ENCODE results near the gene OSBP2.

Gene OSBP2

GRCh38 chr22:30943368-30943767 is 248.7 kb downstream of the OSBP2 start:
- DNase-seq (ENCODE audit: low read depth) = no peak

GRCh38 chr22:30944986-30945385 is 250.3 kb downstream of the OSBP2 start:
- no peak for DNase-seq (ENCODE audit: low read depth)

GRCh38 chr22:30945653-30946052 is 251.0 kb downstream of the OSBP2 start:
- no peak for DNase-seq (ENCODE audit: low read depth)

GRCh38 chr22:30946354-30946753 is 251.7 kb downstream of the OSBP2 start:
- DNase-seq (ENCODE audit: low read depth) = no peak

GRCh38 chr22:30947173-30947815 is 252.6 kb downstream of the OSBP2 start:
- no peak for DNase-seq (ENCODE audit: low read depth)

GRCh38 chr22:30947816-30948454 is 253.3 kb downstream of the OSBP2 start:
- peak; percentile 37 for DNase-seq (ENCODE audit: low read depth)

GRCh38 chr22:30948930-30949342 is 254.3 kb downstream of the OSBP2 start:
- DNase-seq (ENCODE audit: low read depth) = peak; percentile 20

GRCh38 chr22:30949934-30950660 is 255.4 kb downstream of the OSBP2 start:
- DNase-seq (ENCODE audit: low read depth) = no peak

GRCh38 chr22:30953206-30953605 is 258.5 kb downstream of the OSBP2 start:
- no peak for DNase-seq (ENCODE audit: low read depth)

GRCh38 chr22:30955153-30955552 is 260.5 kb downstream of the OSBP2 start:
- no peak for DNase-seq (ENCODE audit: low read depth)

Measured in GM04504 (cell line).